ENCODE data around the gene INAFM1. TPM values are rescaled to one million over a fixed set of nuclear protein-coding genes. Genes with fewer than 3 reads are reported as not detected.

Gene INAFM1
- total and polyA plus RNA-seq, 10 donors, result 3.9 to 19.8 (median 12.1) TPM

GRCh38 chr19:47309038-47309437, 34.4 kb downstream of the INAFM1 start:
- H3K27ac ChIP-seq, result peak overlapping the region in 7 of 8 donors; percentile 60 to 93 (median 85)
- WGBS, 5 donors, result 68 to 83% (median 75%) methylated on average over 8 of the region's 8 CpGs
- intact Hi-C loops (cut with DNase I; ENCODE audit: low total_unique reads), result no loop called here
- no peak for TF ChIP-seq POLR2AphosphoS5 (IDR thresholded peaks at IDR 0.05)
- no peak for TF ChIP-seq CTCF (IDR thresholded peaks at IDR 0.05 in 8 of 11, conservative IDR thresholded peaks at IDR 0.05 in 3 of 11)
- no peak for TF ChIP-seq POLR2A (IDR thresholded peaks at IDR 0.05)
- peaks cover 0 to 7% (median 0%) of the 10 kb centered on the region in 6 donors for H3K36me3 ChIP-seq
- peaks cover 0 to 55% (median 11%) of the 10 kb centered on the region in 6 donors for H3K4me1 ChIP-seq
- H3K9me3 ChIP-seq, result no peaks in the 10 kb centered on the region
- no peak for DNase-seq
- peak overlapping the region in 3 of 8 donors; percentile 27 to 68 (median 31) for H3K4me3 ChIP-seq
- peaks cover 0 to 69% (median 0%) of the 10 kb centered on the region in 7 donors for H3K27me3 ChIP-seq (replicated peaks in 1 of 7)

GRCh38 chr19:47309608-47310007, 34.9 kb downstream of the INAFM1 start, which contains the start of gene C5AR1:
C5AR1 (plus strand) TSS chr19:47309861; CDS start chr19:47309896, 35 bp downstream.
- intact Hi-C loops (cut with DNase I; ENCODE audit: low total_unique reads), result no loop called here
- Histone ChIP-seq H3K27me3 (replicated peaks in 1 of 7) (peaks cover 0 to 63% (median 0%) of the 10 kb centered on the region in 7 donors), H3K27ac (peak within 1 kb of the TSS in 7 of 8 donors; percentile 60 to 93 (median 85)), H3K9me3 (no peaks in the 10 kb centered on the region), H3K4me3 (peak within 1 kb of the TSS in 7 of 8 donors; percentile 12 to 68 (median 27)), H3K36me3 (peaks cover 0 to 7% (median 0%) of the 10 kb centered on the region in 6 donors), H3K4me1 (peaks cover 0 to 59% (median 13%) of the 10 kb centered on the region in 6 donors)
- TF ChIP-seq POLR2A (IDR thresholded peaks at IDR 0.05) (no peak), CTCF (IDR thresholded peaks at IDR 0.05 in 8 of 11, conservative IDR thresholded peaks at IDR 0.05 in 3 of 11) (peak in 3 of 11 experiments; percentile 32 to 41 (median 33)), POLR2AphosphoS5 (IDR thresholded peaks at IDR 0.05) (peak; percentile 58 to 92 (median 65))
- peak; percentile 88 for DNase-seq
- 23 to 34% (median 30%) methylated on average over 12 of the region's 12 CpGs for WGBS, 5 donors

GRCh38 chr19:47310323-47310722, 35.6 kb downstream of the INAFM1 start:
- Histone ChIP-seq H3K27me3 (replicated peaks in 1 of 7) (peaks cover 0 to 63% (median 0%) of the 10 kb centered on the region in 7 donors), H3K9me3 (no peaks in the 10 kb centered on the region), H3K4me1 (peaks cover 0 to 57% (median 8%) of the 10 kb centered on the region in 6 donors), H3K27ac (peak overlapping the region in 7 of 8 donors; percentile 60 to 93 (median 85)), H3K4me3 (peak overlapping the region in 7 of 8 donors; percentile 12 to 68 (median 27)), H3K36me3 (peaks cover 0 to 7% (median 0%) of the 10 kb centered on the region in 6 donors)
- no peak for TF ChIP-seq POLR2AphosphoS5 (IDR thresholded peaks at IDR 0.05)
- TF ChIP-seq POLR2A (IDR thresholded peaks at IDR 0.05), result no peak
- no peak for TF ChIP-seq CTCF (IDR thresholded peaks at IDR 0.05 in 8 of 11, conservative IDR thresholded peaks at IDR 0.05 in 3 of 11)
- intact Hi-C loops (cut with DNase I; ENCODE audit: low total_unique reads), result no loop called here
- no peak for DNase-seq
- WGBS, 5 donors, result 84 to 91% (median 87%) methylated on average over 2 of the region's 2 CpGs

- intact Hi-C loops (cut with DNase I; ENCODE audit: low total_unique reads), result no loop called here
- Histone ChIP-seq H3K27me3 (replicated peaks in 1 of 7) (peaks cover 0 to 59% (median 0%) of the 10 kb centered on the region in 7 donors), H3K4me1 (peaks cover 0 to 56% (median 5%) of the 10 kb centered on the region in 6 donors), H3K9me3 (no peaks in the 10 kb centered on the region), H3K4me3 (peak overlapping the region in 6 of 8 donors; percentile 23 to 68 (median 29)), H3K27ac (peak overlapping the region in 7 of 8 donors; percentile 60 to 93 (median 85)), H3K36me3 (peaks cover 0 to 7% (median 0%) of the 10 kb centered on the region in 6 donors)
- WGBS, 5 donors, result 16 to 43% (median 34%) methylated on average over 5 of the region's 5 CpGs
- TF ChIP-seq POLR2A (IDR thresholded peaks at IDR 0.05), result no peak
- peak; percentile 52 to 93 (median 69) for TF ChIP-seq POLR2AphosphoS5 (IDR thresholded peaks at IDR 0.05)
- TF ChIP-seq CTCF (IDR thresholded peaks at IDR 0.05 in 8 of 11, conservative IDR thresholded peaks at IDR 0.05 in 3 of 11), result no peak
- peak; percentile 89 for DNase-seq
These were observed 36.1 kb downstream of the INAFM1 start for GRCh38 chr19:47310819-47311218.

All from spleen (tissue), 11 donors.